A549 (cell line): ENCODE data around the gene HDAC5. TPM values are rescaled to one million over a fixed set of nuclear protein-coding genes. Genes with fewer than 3 reads are reported as not detected.

ENCODE experiments used
- ATAC-seq, 2 experiments: fragments of 200-7000 bp in 1 of 2; fragments of >200 bp in 1 of 2; cut with Nextera tagmentation in 1 of 2; cut with Tn5 transposase in 1 of 2; 3 replicates each; pipeline versions ENCODE4 v1.8.0 to v1.9.1; 2018 to 2020; ENCODE audit warnings: mild to moderate bottlenecking in 1 of 2, moderate library complexity in 1 of 2
- CTCF ChIA-PET: fragments of 300-600 bp; sonication (Branson Sonifier 250); formaldehyde crosslinking; extraction: SDS; loops from one replicate; lab custom pipeline; 2021; ENCODE audit warnings: antibody characterized with exemption, inconsistent platforms; lab: Yijun Ruan, JAX
- POLR2A ChIA-PET: fragments of 350-600 bp; formaldehyde crosslinking; extraction: SDS; loops from one replicate; lab custom pipeline; 2021; ENCODE audit warnings: antibody characterized with exemption, inconsistent platforms; lab: Yijun Ruan, JAX
- DNase-seq, 2 experiments: peaks; one replicate each; pipeline versions ENCODE4 v3.0.0 to v3.0.0-alpha.2; 2011 to 2016; ENCODE audit warnings: low read depth in 1 of 2, low spot score in 1 of 2
- FAIRE-seq: peaks from 2 replicates; lab custom pipeline; 2011; peaks lifted over from hg19 to GRCh38; lab: Jason Lieb, UNC
- H3K27ac ChIP-seq, 2 experiments: fragments of >200 bp; sonication (Bioruptor Twin); formaldehyde crosslinking; 3 replicates each; pipeline ENCODE4 v1.5.1; 2016 to 2017
- H3K4me1 ChIP-seq: fragments of >200 bp; sonication (Bioruptor Twin); formaldehyde crosslinking; 3 replicates; pipeline ENCODE4 v1.6.1; 2016
- H3K4me2 ChIP-seq: fragments of >200 bp; sonication (Bioruptor Twin); formaldehyde crosslinking; 3 replicates; pipeline ENCODE4 v1.6.1; 2016
- H3K4me3 ChIP-seq: fragments of >200 bp; sonication (Bioruptor Twin); formaldehyde crosslinking; 3 replicates; pipeline ENCODE4 v1.5.1; 2016
- H3K9me3 ChIP-seq: fragments of >200 bp; sonication (Bioruptor Twin); formaldehyde crosslinking; 3 replicates; pipeline ENCODE4 v1.6.1; 2016
- CBX2 ChIP-seq: fragments of 200-600 bp; sonication (generic); IDR thresholded peaks from 2 replicates; pipeline ENCODE4 v1.6.1; 2016; ENCODE audit warnings: low read depth, mild to moderate bottlenecking, borderline replicate concordance
- CHD4 ChIP-seq: fragments of 200-600 bp; sonication (generic); IDR thresholded peaks from 2 replicates; pipeline ENCODE4 v1.6.1; 2016; ENCODE audit warnings: antibody characterized with exemption, mild to moderate bottlenecking, borderline replicate concordance
- E2F6 ChIP-seq: IDR thresholded peaks from 2 replicates; pipeline ENCODE4 v1.6.1; 2012; ENCODE audit warnings: low read depth, borderline replicate concordance
- ESRRA ChIP-seq: fragments of 150-350 bp; IDR thresholded peaks from 2 replicates; pipeline ENCODE4 v1.6.1; 2014; ENCODE audit warnings: mild to moderate bottlenecking, low read length, borderline replicate concordance
- FOSB ChIP-seq: fragments of 250-450 bp; sonication (Bioruptor Pico); IDR thresholded peaks from 2 replicates; pipeline ENCODE4 v1.5.0; 2020; ENCODE audit warnings: mild to moderate bottlenecking, moderate library complexity
- HDAC2 ChIP-seq: fragments of 200-600 bp; sonication (generic); IDR thresholded peaks from 2 replicates; pipeline ENCODE4 v1.6.1; 2016
- HOXA7 ChIP-seq: fragments of 250-450 bp; sonication (Bioruptor Pico); IDR thresholded peaks from 2 replicates; pipeline ENCODE4 v1.5.0; 2020; ENCODE audit warnings: mild to moderate bottlenecking, moderate library complexity
- HOXB13 ChIP-seq: fragments of 250-450 bp; sonication (Bioruptor Pico); IDR thresholded peaks from 2 replicates; pipeline ENCODE4 v1.5.0; 2020; ENCODE audit warnings: low read depth, mild to moderate bottlenecking, moderate library complexity
- KDM1A ChIP-seq: fragments of 200-600 bp; sonication (generic); IDR thresholded peaks from 2 replicates; pipeline ENCODE4 v1.6.1; 2016; ENCODE audit warnings: low read depth, mild to moderate bottlenecking
- KDM5A ChIP-seq: fragments of 200-600 bp; sonication (generic); IDR thresholded peaks from 2 replicates; pipeline ENCODE4 v1.6.1; 2016; ENCODE audit warnings: antibody characterized with exemption, mild to moderate bottlenecking
- MAFK ChIP-seq: fragments of 450-650 bp; IDR thresholded peaks from 2 replicates; pipeline ENCODE4 v1.6.1; 2014; ENCODE audit not compliant: partially characterized antibody
- MAX ChIP-seq: IDR thresholded peaks from 2 replicates; pipeline ENCODE4 v1.6.1; 2012
- MAZ ChIP-seq: fragments of 150-350 bp; IDR thresholded peaks from 2 replicates; pipeline ENCODE4 v1.6.1; 2014; ENCODE audit warnings: antibody characterized with exemption, low read depth, low read length, borderline replicate concordance
- NPAS2 ChIP-seq: fragments of 250-450 bp; sonication (Bioruptor Pico); IDR thresholded peaks from 2 replicates; pipeline ENCODE4 v1.8.0; 2022; ENCODE audit warnings: mild to moderate bottlenecking, moderate library complexity, borderline replicate concordance
- NR3C1 ChIP-seq: fragments of >200 bp; sonication (Bioruptor Twin); formaldehyde crosslinking; IDR thresholded peaks from 3 replicates; pipeline ENCODE4 v1.6.1; 2017
- PHF8 ChIP-seq: fragments of 200-600 bp; sonication (generic); IDR thresholded peaks from 2 replicates; pipeline ENCODE4 v1.6.1; 2016; ENCODE audit warnings: low read depth, mild to moderate bottlenecking, antibody characterized with exemption, moderate library complexity, borderline replicate concordance
- POLR2A ChIP-seq: IDR thresholded peaks from 2 replicates; pipeline ENCODE4 v1.6.1; 2012; ENCODE audit warnings: mild to moderate bottlenecking, low read length
- POLR2AphosphoS2 ChIP-seq: conservative IDR thresholded peaks from 2 replicates; pipeline ENCODE4 v1.6.1; 2012; ENCODE audit warnings: low read length, improper control_type of control experiment, inconsistent platforms
- RAD21 ChIP-seq, 2 experiments: fragments of >200 bp in 1 of 2; sonication (Bioruptor Twin) in 1 of 2; formaldehyde crosslinking in 1 of 2; IDR thresholded peaks in 1 of 2; conservative IDR thresholded peaks in 1 of 2; 2 replicates in 1 of 2; 3 replicates in 1 of 2; pipeline ENCODE4 v1.6.1; 2012 to 2018; ENCODE audit warnings: inconsistent platforms in 1 of 2
- RCOR1 ChIP-seq: fragments of 150-350 bp; IDR thresholded peaks from 2 replicates; pipeline ENCODE4 v1.6.1; 2014; ENCODE audit warnings: antibody characterized with exemption, low read length, low read depth
- SMC3 ChIP-seq: fragments of >200 bp; sonication (Bioruptor Twin); formaldehyde crosslinking; IDR thresholded peaks from 3 replicates; pipeline ENCODE4 v1.6.1; 2018; ENCODE audit warnings: inconsistent platforms
- TFCP2L1 ChIP-seq: fragments of 250-450 bp; sonication (Bioruptor Pico); IDR thresholded peaks from 2 replicates; pipeline ENCODE4 v1.5.0; 2021; ENCODE audit warnings: mild to moderate bottlenecking
- USF2 ChIP-seq: fragments of 450-650 bp; IDR thresholded peaks from 2 replicates; pipeline ENCODE4 v1.6.1; 2014; ENCODE audit warnings: antibody characterized with exemption
- ZFP36 ChIP-seq: fragments of 450-650 bp; IDR thresholded peaks from 2 replicates; pipeline ENCODE4 v1.6.1; 2014; ENCODE audit warnings: borderline replicate concordance; ENCODE audit not compliant: partially characterized antibody
- WGBS: methylation state at CpG from one replicate; pipeline ENCODE4 v1.1.6; 2017; ENCODE audit errors: missing lambda C conversion rate; 5-methylcytosine and 5-hydroxymethylcytosine counted together
- polyA plus RNA-seq, 4 experiments: library from polyadenylated mRNA; depleted of rRNA in 3 of 4; stranded (reverse); fragments of >200 nt; fragmentation: RNase III in 1 of 4; extraction: RNeasy Plus Mini Kit Qiagen cat#74134 plus additional on column Dnase treatment in 1 of 4; gene quantifications; 2 replicates in 3 of 4; 3 replicates in 1 of 4; pipeline ENCODE4 v1.2.3, GENCODE V29; 2011 to 2017

HDAC5 gene
- polyA plus RNA-seq, 2 of the 4 experiments (the other 2 are of a cell fraction) = 3.1 to 7.1 TPM

GRCh38 chr17:44095647-44096496, 27.6 kb downstream of the HDAC5 start (continued):
- TF ChIP-seq POLR2A = peak; percentile 61
- TF ChIP-seq, all 56 proteins: peak for 9

- no peaks in the 10 kb centered on the region for H3K9me3 ChIP-seq
- FAIRE-seq (no peak), DNase-seq (no peak), ATAC-seq (peak; percentile 6 to 20; a peak in 5 of 6 replicates)
- CTCF ChIA-PET = interaction anchor here (0.6 to 39.6 kb wide), 8 partner anchors 1 to 250 kb away, joined by 3 to 1202 read pairs (median 6); partner anchors contain the start of gene HDAC5
- H3K4me3 ChIP-seq = peak overlapping the region; percentile 30; the same call in 2 of the 3 replicates
- peaks cover 32% of the 10 kb centered on the region for H3K4me1 ChIP-seq
- H3K27ac ChIP-seq = peak overlapping the region; percentile 92 to 94
- no peak for TF ChIP-seq HOXB13 (CRISPR knock-in tag)
- TF ChIP-seq HOXA7 = no peak
- no peak for TF ChIP-seq MAFK
- no peak for TF ChIP-seq PHF8
- TF ChIP-seq MAZ = no peak
- no peak for TF ChIP-seq CHD4
- no peak for TF ChIP-seq KDM5A
- TF ChIP-seq POLR2AphosphoS2 = no peak
- TF ChIP-seq CBX2 = no peak
- no peak for TF ChIP-seq NPAS2 (CRISPR knock-in tag)
- TF ChIP-seq MAX = no peak
- TF ChIP-seq NR3C1 = no peak
- no peak for TF ChIP-seq ESRRA
- no peak for TF ChIP-seq TFCP2L1 (CRISPR knock-in tag)
- peak overlapping the region; percentile 88 for H3K4me2 ChIP-seq
- POLR2A ChIA-PET = interaction anchor here (0.6 to 2.2 kb wide), 11 partner anchors 8 to 91 kb away, joined by 3 to 16 read pairs (median 6); partner anchors contain the start of genes HDAC5 and TMUB2
- WGBS = 5% methylated on average over 2 of the region's 2 CpGs
These were observed 28.1 kb downstream of the HDAC5 start for GRCh38 chr17:44095388-44095646.

GRCh38 chr17:44094701-44095387, 28.6 kb downstream of the HDAC5 start:
- FAIRE-seq = no peak
- Histone ChIP-seq H3K4me3 (peak overlapping the region; percentile 30; the same call in 2 of the 3 replicates), H3K27ac (peak overlapping the region; percentile 92 to 94), H3K9me3 (no peaks in the 10 kb centered on the region)
- DNase-seq = no peak
- ATAC-seq = no peak
- TF ChIP-seq SMC3 = no peak
- peak; percentile 61; the same call in 1 of the 2 replicates for TF ChIP-seq KDM1A
- 0 out of 2 replicates have a peak, but pooled peaks have one; percentile 70 for TF ChIP-seq HDAC2
- TF ChIP-seq ESRRA = no peak
- no peak for TF ChIP-seq ZFP36
- no peak for TF ChIP-seq FOSB (CRISPR knock-in tag)
- no peak for TF ChIP-seq USF2
- no peak for TF ChIP-seq NR3C1
- TF ChIP-seq CHD4 = peak; percentile 87; the same call in 1 of the 2 replicates
- TF ChIP-seq POLR2AphosphoS2 = no peak
- TF ChIP-seq RCOR1 = no peak
- TF ChIP-seq NPAS2 (CRISPR knock-in tag) = no peak
- TF ChIP-seq HOXB13 (CRISPR knock-in tag) = no peak
- no peak for TF ChIP-seq E2F6
- TF ChIP-seq RAD21 (conservative IDR thresholded peaks at IDR 0.05 in 1 of 2, IDR thresholded peaks at IDR 0.05 in 1 of 2) = no peak
- TF ChIP-seq, all 56 proteins: peak for 3
- Histone ChIP-seq H3K4me2 (peak overlapping the region; percentile 88), H3K4me1 (peaks cover 32% of the 10 kb centered on the region)
- WGBS = 92% methylated on average over 8 of the region's 8 CpGs
- ChIA-PET CTCF (interaction anchor here (0.6 to 39.6 kb wide), 8 partner anchors 2 to 251 kb away, joined by 3 to 1202 read pairs (median 6); partner anchors contain the start of gene HDAC5), POLR2A (interaction anchor here (0.6 to 2.2 kb wide), 11 partner anchors 8 to 92 kb away, joined by 3 to 16 read pairs (median 6); partner anchors contain the start of genes HDAC5 and TMUB2)
